AG20443 (cell line): ENCODE data around the gene ZNF783.
A peak's percentile ranks its signal among the peaks of the same experiment; 100 is the strongest.

Experiments
- DNase-seq: peaks from one replicate; pipeline ENCODE4 v3.0.0; 2012; ENCODE audit warnings: low spot score, mixed read lengths

Gene ZNF783

GRCh38 chr7:149281508-149282330 lies 19.7 kb downstream of the ZNF783 start:
- DNase-seq = no peak

- DNase-seq = no peak
Measured at GRCh38 chr7:149282331-149282655, 20.3 kb downstream of the ZNF783 start.

GRCh38 chr7:149283321-149283720 lies 21.3 kb downstream of the ZNF783 start:
- no peak for DNase-seq

- DNase-seq = no peak
Measured at GRCh38 chr7:149284343-149284742, 22.3 kb downstream of the ZNF783 start.

GRCh38 chr7:149284850-149285585 lies 23.0 kb downstream of the ZNF783 start:
- peak; percentile 99 for DNase-seq

- peak; percentile 59 for DNase-seq
Measured at GRCh38 chr7:149285603-149286002, 23.6 kb downstream of the ZNF783 start.

- DNase-seq = no peak
Measured at GRCh38 chr7:149286811-149287400, 24.9 kb downstream of the ZNF783 start.

- no peak for DNase-seq
Measured at GRCh38 chr7:149287622-149288021, 25.6 kb downstream of the ZNF783 start.

- DNase-seq = no peak
Measured at GRCh38 chr7:149289262-149289661, 27.3 kb downstream of the ZNF783 start.

GRCh38 chr7:149289856-149290255 lies 27.9 kb downstream of the ZNF783 start:
- no peak for DNase-seq

GRCh38 chr7:149291036-149291780 lies 29.2 kb downstream of the ZNF783 start:
- DNase-seq = no peak

- no peak for DNase-seq
Measured at GRCh38 chr7:149291781-149292461, 29.9 kb downstream of the ZNF783 start.

GRCh38 chr7:149292462-149292823 lies 30.4 kb downstream of the ZNF783 start:
- DNase-seq = no peak

GRCh38 chr7:149293338-149293737 lies 31.3 kb downstream of the ZNF783 start:
- DNase-seq = no peak

GRCh38 chr7:149293946-149294633 lies 32.1 kb downstream of the ZNF783 start:
- DNase-seq = no peak

GRCh38 chr7:149294634-149295480 lies 32.9 kb downstream of the ZNF783 start:
- no peak for DNase-seq

GRCh38 chr7:149295481-149295850 lies 33.5 kb downstream of the ZNF783 start:
- no peak for DNase-seq

GRCh38 chr7:149296368-149296767 lies 34.4 kb downstream of the ZNF783 start:
- DNase-seq = no peak

GRCh38 chr7:149297034-149297755 lies 35.2 kb downstream of the ZNF783 start:
- DNase-seq = no peak
